Measurements from ENCODE around the gene VSIG10L2.

The VSIG10L2 gene

GRCh38 chr11:125948278-125949051, 2.6 kb downstream of the VSIG10L2 start:
- FAIRE-seq: no peak

GRCh38 chr11:125949271-125950177, 3.7 kb downstream of the VSIG10L2 start:
- FAIRE-seq: no peak

- no peak for FAIRE-seq
Observed at GRCh38 chr11:125950178-125950490, 4.3 kb downstream of the VSIG10L2 start.

DNA sequence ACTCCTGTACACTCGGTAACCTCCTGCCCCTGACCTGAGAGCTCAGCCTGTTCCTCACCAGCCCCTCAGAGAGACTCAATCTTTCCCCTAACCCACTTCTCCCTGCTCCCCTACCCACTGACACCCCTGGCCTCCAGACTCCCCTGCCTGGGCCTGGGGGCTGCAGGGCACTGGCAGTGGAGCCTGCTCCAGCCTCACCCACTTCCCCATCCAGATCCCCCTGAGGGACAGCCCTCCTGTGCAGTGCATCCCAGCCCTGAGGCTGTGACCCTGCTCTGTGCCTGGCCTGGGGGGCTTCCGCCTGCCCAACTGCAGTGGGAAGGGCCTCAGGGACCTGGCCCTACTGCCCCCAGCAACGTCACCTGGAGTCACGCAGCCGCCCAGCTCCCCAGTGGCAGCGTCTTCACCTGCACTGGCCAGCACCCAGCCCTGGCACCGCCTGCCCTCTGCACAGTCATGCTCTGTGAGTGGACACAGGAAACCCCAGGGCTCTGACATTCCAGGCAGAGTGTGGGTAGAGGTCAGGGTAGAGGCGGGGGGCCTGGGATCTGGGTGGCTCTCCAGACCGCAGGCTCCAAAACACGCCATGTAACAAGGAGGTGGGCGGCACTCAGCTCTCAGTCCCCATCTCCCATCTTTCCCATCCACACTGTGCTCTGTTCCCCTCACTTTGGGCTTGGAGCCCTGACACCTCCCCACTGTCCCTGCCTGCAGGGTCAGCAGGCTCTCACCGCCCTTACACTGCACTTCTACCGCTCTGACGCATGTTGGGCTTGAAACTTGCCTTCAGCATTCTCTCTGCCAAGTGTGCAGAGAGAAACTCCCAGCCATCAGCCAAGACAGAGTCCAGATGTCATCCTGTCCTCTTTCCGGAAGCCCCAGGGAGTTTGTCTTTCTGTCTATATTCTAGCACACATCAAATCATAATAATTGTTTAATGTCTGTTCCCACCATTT, 5.1 kb downstream of the VSIG10L2 start:
- FAIRE-seq: no peak

- no peak for FAIRE-seq
Observed at GRCh38 chr11:125951731-125952130, 5.9 kb downstream of the VSIG10L2 start.

GRCh38 chr11:125952559-125952958, 6.7 kb downstream of the VSIG10L2 start:
- FAIRE-seq: peak; percentile 86

DNA sequence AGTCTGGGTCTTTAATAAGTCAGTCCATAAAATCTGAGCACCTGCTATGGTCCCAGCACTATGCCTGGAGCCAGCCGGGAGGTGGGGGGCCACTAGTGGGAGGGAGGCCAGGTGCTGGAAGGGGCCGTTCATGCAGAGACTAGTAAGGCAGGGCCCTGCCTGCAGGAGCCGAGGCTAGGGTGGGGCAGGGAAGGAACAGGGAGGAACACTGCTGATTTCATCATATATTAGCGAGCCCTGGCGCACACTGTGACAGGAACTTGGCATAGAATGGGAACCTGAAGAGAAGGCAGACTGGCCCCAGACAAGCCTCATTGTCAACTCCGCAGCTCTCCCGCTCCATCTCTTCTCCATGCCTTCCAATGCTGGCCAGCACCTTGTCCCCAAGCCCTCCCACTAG, 7.1 kb downstream of the VSIG10L2 start:
- no peak for FAIRE-seq

DNA sequence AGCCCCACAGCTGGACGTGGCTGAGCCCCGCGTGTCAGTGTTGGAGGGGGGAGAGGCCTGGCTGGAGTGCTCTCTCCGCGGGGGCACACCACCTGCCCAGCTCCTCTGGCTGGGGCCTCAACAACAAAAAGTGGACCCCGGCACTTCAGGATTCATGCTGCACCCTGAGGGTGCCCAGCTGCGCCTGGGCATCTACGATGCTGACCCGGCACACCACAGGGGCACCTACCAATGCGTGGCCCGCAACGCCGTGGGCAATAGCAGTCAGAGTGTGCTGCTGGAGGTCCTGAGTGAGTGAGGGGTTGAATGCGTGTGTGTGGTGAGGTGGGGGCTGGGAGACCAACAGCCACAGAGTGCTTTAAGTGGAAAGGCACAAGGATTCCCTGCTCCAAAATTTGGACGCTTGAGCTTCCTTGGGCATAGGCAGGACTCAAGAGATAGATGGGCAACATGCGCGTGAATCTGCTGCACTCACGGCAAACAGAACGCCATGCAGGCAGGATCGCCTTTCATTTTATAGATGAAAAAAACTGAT, 7.6 kb downstream of the VSIG10L2 start:
- FAIRE-seq: no peak

GRCh38 chr11:125954123-125954944, 8.5 kb downstream of the VSIG10L2 start:
- FAIRE-seq: no peak

DNA sequence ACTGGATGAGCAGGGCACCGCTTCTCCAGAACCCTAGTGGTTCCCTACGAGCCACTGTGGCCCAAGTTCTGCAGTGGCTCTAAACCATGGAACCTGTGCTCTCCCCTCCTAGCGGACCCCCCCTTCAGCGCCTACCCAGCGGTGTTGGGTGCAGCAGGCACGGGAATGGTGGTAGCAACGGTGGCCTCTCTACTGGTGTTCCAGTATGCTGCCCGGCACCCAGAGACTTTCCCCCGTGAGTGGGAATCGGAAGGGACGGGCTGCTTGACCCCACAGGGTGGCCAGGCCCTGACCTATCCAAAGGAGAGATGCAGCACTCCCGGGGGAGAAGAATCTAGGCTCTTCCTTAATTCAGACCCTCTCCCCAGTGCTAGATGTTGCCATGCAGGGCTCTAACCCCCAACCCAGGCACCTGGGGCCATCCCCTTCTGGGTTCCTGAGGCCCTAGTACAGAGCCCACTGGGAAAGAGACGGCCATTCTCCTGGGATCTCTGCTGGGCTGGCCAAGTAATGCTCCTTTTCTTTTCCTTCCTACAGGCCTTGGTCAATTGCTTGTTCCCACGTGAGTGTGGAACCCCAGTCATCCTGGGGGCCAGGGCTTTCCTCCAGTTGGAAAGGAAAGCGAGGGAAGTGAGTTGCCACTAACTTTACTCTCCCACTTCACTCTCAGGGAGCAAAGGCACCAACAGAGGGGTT, 9.2 kb downstream of the VSIG10L2 start:
- FAIRE-seq: no peak

GRCh38 chr11:125955856-125956255, 10.0 kb downstream of the VSIG10L2 start:
- FAIRE-seq: no peak

GRCh38 chr11:125956391-125957134, 10.7 kb downstream of the VSIG10L2 start:
- FAIRE-seq: no peak

- FAIRE-seq: no peak
Observed at GRCh38 chr11:125957618-125958332, 11.9 kb downstream of the VSIG10L2 start.

GRCh38 chr11:125958872-125959400, 13.1 kb downstream of the VSIG10L2 start:
- no peak for FAIRE-seq

- FAIRE-seq: no peak
Observed at GRCh38 chr11:125959511-125959910, 13.7 kb downstream of the VSIG10L2 start.

- FAIRE-seq: no peak
Observed at GRCh38 chr11:125959931-125960330, 14.1 kb downstream of the VSIG10L2 start.

- no peak for FAIRE-seq
Observed at GRCh38 chr11:125960771-125961170, 14.9 kb downstream of the VSIG10L2 start.

DNA sequence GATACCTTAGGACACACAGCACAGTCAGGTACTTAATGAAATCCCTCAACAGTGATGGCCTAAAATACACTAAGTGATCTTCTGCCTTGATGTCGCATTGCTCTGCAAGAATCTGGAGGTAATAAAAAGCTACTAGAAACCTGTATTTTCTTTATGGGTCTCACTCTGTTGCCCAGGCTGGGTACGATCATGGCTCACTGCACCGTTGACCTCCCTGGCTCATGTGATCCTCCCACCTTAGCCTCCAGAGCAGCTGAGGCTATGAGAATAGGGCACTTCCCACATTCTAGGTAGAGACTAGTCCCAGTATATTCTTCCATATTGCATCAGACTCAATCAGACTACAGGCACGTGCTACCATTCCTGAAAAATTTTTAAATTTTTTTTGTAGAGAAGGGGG, 21.7 kb downstream of the VSIG10L2 start:
- no peak for FAIRE-seq

DNA sequence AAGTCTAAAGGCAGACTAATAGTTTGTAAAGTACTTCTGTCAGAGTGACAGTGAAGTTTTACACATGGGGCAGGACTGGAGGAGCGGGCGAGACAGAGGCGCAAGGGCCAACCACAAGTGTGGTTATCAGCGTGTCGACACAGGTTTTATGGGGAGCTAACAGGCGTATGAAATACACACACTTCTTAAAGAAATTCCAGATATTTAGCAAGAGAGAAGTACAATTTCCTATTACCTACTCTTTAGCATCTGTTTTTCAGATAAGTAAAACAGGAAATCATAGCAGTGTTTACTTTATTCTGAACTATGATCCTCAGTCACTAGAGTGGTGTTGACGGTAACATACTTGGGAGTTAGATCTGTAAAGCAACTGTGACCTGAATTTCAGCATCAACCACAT, 22.5 kb downstream of the VSIG10L2 start:
- peak; percentile 61 for FAIRE-seq
